NCI-H2227 treated with DMSO at 0.1 percent for 48 hours (cell line): ENCODE data around the gene WDHD1.
"Not testable (repeated sequence)": the region's sequence is repeated elsewhere in the genome, so short reads cannot be mapped to it uniquely, and the experiment has no call there.

Experiments used
- DNase-seq: peaks from one replicate; lab custom pipeline; 2025; lab: John Stamatoyannopoulos, UW

Gene WDHD1

DNA sequence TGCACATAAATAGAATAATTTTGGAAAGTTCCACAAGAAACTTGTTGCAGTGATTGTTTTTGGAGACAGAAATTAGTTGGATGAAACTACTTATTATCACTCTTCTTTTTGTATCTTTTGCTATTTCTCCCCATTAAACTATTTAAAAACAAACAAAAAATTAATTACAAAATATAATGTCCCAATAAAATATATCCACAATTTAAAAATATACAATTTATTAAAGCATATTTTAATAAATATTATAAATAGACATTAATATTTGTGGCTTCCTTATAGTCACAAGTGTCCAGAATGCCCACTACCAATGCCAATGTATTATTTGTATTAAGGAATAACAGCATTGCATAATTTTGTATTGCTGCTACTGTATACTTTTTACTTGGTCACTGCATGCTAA, 71.8 kb downstream of the WDHD1 start:
- no peak for DNase-seq

DNA sequence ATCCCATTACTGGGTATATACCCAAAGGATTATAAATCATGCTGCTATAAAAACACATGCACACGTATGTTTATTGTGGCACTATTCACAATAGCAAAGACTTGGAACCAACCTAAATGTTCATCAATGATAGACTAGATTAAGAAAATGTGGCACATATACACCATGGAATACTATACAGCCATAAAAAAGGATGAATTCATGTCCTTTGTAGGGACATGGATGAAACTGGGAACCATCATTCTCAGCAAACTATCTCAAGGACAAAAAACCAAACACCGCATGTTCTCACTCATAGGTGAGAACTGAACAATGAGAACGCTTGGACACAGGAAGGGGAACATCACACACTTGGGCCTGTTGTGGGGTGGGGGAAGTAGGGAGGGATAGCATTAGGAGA, 73.3 kb downstream of the WDHD1 start:
- DNase-seq: not testable (repeated sequence)

DNA sequence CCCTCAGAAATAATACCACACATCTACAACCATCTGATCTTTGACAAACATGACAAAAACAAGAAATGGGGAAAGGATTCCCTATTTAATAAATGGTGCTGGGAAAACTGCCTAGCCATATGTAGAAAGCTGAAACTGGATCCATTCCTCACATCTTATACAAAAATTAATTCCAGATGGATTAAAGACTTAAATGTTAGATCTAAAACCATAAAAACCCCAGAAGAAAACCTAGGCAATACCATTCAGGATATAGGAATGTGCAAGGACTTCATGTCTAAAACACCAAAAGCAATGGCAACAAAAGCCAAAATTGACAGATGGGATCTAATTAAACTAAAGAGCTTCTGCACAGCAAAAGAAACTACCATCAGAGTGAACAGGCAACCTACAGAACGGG, 74.1 kb downstream of the WDHD1 start:
- DNase-seq: not testable (repeated sequence)

DNA sequence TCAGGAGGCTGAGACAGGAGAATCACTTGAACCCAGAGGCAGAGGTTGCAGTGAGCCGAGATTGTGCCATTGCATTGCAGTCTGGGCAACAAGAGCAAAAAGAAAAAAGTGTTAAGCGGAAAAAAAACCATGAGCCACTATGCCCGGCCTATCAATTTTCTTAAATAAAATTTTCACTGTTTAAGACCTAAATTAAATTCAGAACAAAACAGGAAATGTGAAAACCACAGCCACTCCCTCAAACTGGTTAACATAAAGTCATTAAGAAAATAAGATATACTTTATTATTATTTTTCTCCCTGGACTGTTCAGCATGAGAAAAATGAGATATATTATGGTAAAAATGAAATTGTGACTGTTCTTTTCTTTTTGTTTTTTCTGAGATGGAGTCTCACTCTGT, 79.7 kb downstream of the WDHD1 start:
- DNase-seq: no peak

DNA sequence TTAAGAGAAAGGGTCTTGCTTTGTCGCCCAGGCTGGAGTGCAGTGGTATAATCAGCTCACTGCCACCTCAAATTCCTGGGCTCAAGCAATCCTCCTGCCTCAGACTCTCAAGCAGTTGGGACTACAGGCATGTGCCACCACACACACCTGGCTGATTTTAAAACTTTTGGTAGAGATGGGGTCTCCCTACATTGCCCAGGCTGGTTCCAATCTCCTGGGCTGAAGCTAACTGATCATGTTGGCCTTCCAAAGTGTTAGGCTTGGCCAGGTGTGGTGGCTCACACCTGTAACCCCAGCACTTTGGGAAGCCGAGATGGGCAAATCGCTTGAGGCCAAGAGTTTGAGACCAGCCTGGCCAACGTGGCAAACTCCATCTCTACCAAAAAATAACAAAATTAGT, 80.4 kb downstream of the WDHD1 start:
- no peak for DNase-seq

DNA sequence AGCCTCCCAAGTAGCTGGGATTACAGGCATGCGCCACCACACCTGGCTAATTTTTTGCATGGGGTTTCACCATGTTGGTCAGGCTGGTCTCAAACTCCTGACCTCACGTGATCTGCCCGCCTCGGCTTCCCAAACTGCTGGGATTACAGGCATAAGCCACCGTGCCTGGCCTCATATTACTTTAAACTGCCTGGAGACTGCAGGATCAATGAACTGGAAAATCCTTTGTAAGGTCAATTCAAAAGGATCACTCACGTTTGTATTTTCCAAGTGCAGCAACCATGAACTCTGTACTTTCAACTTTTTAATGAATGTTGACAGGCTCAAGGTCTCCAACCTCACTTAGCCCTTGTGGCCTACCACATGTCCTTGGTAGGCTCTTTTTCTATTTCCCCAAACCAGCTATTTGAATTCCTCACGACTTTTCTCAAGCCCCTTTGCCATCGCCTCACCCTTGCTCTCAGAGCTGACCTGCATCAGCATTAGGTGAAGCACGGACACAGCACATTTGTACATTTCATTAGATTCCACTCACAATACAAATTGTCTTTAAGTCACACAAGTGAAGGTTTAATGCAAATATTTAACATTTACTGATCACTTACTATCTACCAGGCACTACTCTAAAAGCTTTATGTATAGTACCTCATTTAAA, 82.0 kb downstream of the WDHD1 start:
- DNase-seq: no peak

DNA sequence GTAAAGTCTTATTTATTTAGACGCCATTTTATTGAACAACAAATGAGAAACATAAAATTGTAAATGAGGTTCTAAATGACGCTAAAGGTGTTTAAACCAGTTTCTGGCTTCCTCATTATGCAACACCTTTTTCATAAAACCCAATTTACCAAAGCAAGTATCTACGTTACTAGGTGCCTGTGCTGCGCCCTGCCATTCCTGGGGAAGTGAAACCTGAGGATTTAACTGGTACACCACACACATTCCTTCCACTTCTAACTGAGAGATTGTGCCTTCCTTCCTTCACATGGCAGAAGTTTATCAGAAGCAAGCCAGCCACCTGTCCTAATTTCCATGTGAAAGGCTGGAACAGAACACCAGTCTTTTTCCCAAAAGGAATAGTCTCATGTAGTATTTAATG, 84.0 kb downstream of the WDHD1 start:
- DNase-seq: no peak

DNA sequence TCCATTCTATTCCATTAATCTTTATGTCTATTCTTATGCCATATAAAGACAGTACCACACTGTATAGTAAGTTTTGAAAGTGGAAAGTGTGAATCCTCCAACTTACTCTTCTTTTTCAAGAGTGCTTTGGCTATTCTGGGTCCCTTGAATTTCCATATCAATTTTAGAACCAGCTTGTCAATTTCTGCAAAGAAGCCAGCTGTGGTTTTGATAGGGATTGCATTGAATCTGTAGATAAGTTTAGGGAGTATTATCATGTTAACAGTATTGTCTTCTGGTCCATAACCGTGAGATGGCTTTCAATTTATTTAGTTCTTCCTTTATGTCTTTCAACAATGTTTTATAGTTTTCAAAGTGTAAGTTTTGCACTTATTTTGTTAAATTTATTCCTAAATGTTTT, 90.1 kb downstream of the WDHD1 start:
- no peak for DNase-seq

DNA sequence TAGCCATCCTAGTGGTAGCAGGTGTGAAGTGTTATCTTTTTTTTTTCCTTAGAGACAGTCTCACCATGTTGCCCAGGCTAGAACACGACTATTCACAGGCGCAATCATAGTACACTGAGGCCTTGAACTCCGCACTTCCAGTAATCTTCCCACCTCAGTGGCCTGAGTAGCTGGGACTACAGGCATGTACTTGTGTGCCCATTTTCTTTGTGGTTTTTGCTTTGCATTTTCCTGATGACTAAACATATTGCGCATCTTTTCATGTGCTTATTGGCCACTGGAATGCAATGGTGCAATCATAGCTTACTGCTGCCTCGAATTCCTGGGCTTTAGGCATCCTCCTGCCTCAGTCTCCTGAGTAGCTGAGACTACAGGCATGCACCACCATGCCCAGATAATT, 90.9 kb downstream of the WDHD1 start:
- DNase-seq: no peak

DNA sequence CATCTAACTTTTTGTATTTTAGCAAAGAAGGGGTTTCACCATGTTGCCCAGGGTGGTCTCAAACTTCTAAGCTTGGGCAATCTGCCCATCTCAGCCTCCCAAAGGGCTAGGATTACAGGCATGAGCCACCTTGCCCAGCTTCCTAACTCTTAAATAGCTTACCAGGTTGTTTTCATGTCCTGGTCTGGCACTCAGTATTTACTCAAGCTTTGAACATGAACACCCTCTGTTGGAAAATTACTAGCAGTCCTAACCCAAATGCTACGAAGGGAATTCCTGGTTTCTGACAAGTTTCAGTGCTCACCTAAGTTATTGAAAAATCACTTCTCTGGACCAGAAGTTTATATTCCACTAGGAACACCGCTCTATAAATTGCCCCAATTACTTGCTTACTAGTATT, 91.8 kb downstream of the WDHD1 start:
- no peak for DNase-seq

DNA sequence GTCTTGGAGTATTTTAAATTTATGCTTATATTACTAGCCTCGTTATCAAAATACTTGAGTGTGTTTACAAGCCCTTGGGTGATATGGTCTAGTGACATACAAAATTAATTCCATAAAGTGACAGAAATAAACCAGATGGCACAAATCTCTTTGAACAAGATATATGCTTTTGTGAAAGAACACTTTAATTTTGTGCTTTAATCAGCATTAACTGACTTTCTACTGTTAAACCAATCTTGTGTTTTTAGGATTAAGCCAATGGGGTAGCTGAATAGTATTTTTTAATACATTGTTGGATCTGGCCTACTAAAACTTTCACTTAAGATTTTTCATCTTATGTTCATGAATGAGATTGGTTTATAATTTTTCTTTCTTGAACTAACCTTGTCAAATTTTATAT, 93.9 kb downstream of the WDHD1 start:
- DNase-seq: no peak

DNA sequence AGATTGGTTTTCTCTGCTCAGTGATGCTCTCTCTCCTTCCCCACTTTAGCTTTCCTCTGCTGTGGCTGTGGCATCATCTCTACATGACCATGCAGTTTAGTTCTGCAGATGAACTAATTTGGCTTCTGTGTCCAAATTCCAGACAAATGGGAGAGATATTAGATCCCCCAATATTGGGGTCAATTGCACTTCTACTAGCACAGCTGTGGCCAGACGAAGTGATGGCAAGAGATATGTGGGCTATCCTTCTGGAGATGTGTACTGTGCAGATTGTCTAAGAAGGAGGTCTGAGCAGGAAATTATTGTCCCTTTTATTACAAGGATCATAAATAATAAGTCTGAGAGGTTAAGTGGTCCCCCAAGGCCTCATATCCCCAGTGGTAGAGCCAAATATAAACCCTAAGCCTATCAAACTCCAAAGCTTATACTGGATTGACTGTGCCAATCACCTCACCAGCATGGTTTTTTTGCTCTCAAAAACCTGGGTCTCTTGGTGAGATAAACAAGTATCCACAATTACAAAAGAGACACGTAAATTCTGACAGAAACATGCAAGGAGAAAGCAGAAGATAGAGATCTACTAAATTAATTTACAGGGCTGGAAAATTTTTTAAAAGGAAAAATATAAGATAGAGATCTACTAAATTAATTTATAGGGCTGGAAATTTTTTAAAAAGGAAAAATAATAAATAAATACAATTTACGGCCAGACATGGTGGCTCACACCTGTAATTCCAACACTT, 95.1 kb downstream of the WDHD1 start:
- no peak for DNase-seq

DNA sequence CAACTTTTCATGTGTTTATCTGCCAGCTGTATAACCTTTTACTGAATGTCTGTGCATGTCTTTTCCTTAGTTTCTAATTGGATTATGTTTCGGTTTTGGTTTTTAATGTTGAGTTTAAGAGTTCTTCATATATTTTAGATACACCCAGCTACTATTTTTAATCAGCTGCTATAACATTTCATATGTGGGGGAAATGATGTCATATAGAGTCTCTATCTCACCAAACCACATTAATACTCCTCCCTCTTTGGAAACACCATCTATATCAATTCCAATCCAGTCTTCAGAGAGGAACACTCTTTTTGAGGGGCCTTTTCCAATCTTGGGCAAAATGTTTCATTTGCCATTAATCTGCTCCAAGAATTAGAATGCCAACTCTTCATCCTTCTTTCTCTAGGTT, 95.8 kb downstream of the WDHD1 start:
- DNase-seq: no peak

DNA sequence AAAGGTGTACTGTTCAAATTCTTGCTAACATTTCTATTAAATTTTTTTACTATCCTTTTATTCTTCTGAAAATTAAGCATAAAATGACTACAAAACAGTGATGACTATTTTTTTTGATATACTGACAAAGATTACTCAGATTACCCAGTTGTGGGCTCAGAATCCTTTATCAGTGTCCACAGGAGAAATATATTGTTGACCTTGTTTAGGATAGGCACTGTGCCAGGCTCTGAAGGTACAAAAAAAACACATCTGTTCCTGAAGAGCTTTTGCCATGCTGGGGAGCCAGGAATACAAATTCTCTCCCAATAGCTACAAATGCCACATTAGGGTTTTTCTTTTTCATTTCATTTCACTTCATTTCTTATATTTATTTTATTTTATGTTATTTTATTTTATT, 97.3 kb downstream of the WDHD1 start:
- no peak for DNase-seq

DNA sequence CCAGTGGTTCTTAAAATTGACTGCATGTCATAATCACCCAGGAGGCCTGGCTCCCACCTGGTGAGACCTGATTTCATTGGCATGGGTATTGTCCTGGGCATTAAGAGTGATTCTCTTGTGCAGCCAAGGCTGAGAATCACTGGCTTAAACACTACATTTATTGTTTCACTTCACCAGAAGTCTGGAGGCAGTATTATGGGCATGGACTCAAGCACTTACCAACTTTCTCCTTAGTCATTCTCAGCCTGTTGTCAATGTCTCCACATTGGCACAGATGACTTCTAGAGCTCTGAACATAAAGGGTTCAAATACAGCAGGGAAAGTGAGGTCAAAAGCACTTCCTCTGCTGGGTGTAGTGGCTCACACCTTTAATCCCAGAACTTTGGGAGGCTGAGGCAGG, 98.7 kb downstream of the WDHD1 start:
- DNase-seq: no peak

DNA sequence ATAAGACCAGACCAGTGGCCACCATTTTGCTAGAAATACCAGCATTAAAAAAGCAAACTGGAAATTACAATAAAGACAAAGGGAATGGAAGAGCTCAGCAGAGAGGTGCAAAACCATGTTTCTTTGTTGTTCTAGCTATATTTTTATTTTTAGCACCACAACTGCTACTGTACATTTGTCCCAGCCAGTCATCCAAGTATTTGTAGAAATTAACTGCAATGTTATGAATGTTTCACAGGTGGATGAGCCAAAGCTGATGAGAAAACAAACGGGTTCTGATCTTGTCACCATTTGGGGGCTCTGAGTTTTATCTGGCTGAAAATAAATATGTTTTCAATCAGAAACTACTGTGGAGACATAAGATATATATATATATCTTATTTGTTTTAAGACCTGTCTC, 99.3 kb downstream of the WDHD1 start:
- no peak for DNase-seq

DNA sequence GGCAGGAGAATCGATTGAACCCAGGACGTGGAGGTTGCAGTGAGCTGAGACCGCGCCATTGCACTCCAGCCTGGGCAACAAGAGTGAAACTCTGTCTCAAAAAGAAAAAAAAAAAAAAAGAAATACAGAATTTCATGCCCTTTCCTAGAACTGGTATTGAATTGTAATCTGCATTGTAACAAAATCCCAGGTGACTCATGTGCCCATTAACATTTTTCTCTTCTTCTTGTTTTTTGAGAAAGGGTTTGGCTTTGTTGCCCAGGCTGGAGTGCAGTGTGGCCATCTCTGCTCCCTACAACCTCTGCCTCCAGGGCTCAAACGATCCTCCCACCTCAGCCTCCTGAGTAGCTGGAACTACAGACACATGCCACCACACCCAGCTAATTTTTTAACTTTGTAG, 100.3 kb downstream of the WDHD1 start:
- DNase-seq: not testable (repeated sequence)

DNA sequence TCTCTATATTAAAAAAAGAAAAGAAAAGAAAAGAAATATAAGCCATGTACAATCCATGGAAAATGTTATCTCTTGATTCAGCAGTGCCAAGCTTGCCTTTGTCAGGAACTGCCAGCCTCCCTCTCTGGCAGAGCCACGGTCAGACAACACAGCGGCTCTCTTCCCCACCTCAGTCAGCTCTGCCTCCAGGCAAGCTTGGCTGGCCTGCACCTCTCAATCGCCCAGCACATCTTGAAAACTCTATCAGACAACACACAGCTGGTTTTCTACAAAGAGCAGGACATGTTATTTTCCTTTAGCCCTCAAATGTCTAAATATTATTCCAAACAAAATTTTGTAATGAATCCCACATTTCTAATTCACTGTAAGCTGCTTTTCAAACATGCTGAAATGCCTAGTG, 104.3 kb downstream of the WDHD1 start:
- no peak for DNase-seq

DNA sequence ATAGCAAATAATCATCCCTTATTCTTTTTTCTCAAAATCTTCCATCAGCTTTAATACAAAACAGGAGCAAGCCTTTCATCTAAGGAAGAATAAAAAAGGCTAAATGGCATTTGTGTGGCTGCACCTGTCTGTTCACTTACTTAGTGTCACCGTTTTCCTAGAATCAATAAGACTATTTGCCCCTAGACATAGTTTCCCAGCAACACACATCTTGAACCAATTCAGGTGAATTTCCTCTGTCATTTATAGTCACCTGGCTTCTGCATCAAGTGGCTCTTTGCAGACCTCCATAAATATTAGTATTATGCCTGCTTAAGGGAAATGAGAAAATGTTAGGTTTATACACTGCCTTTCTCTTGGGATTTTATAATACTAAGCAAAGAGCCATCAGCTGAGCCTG, 106.8 kb downstream of the WDHD1 start:
- DNase-seq: no peak

DNA sequence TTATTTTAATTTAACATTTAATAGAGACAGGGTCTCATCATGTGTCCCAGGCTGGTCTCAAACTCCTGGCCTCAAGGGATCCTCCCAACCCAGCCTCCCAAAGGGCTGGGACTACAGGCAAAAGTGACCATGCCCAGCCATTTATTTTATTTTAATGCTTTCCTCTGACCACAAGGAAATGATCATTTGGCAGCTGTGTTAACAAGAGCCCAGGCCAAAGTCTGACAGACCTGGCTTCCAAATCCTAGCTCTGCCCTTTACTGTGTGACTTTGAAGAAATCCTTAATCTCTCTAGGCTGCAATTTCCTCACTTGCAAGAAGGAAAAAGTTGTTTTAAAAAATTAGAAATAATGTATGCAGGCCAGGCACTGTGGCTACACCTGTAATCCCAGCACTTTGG, 107.6 kb downstream of the WDHD1 start:
- no peak for DNase-seq

DNA sequence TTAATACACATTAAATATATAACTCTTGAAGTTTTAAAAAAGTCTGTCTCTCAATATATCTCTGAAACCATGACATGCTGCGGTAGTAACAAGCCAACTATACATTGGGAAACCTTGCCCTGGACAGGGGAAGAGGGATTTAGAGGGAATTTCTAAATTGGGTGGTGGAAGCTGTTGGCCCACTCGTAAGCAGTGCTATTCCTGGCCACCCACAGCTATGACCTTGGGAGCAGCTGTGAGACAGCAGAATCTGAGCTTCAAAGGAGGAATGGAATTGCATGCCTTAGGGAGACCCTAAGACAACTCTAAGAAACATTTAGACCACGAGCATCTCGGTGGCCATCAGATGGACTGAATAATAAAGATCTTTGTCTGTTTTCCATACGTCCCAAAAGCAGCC, 108.5 kb downstream of the WDHD1 start:
- DNase-seq: no peak

DNA sequence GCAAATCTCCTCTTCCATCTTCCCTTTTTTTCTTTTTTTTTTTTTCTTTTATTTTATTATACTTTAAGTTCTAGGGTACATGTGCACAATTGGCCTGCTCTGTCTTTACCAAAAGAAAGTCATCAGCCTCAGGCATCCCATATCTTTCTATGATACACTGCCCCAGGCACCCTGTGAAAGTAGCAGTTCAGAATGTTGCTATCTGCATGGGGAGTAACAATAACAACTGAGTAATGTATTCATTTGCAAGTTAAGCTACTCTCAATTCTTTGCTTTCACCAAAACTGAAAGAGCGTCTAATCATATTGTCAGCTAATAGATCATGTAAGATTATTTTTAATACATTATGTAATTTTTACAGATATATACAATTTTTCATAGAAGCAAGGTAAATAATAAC, 110.8 kb downstream of the WDHD1 start:
- no peak for DNase-seq

DNA sequence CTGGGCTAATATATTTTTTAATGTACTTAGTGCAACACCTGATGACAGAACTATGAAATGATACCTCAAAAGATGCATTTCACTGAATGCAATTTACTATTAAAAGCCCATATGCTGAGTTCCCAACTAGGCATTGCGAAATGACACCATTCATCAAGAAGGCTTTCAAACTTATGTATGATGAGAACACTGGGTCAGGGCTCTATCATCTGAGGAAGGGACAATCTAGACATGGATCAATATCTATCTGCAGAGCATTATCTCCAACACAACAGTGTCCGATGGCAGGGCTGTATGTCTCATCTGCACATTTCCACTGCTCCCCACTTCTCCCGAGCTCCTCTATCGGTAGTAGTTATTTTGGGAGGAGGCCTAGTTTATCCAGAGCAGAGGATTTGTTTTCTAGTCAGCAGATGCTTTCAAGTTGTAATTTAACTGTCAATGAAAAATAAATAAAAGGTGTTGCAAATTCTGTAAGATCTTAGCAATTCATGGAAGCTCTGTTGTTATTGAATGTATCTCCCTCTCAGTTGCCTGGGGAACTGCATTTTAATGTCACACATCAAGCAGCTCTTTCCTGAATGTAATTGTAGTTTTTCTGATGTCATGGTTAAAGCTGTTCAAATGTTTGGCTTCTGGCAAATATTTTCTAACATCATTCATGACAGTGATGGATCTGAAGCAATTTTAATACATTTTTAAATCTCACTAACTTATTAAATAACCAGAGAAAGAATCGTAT, 116.9 kb downstream of the WDHD1 start:
- DNase-seq: no peak
